Embryonic facial prominence (tissue), 1 donor: ENCODE data around the gene TCEANC2.
A peak's percentile ranks its signal among the peaks of the same experiment; 100 is the strongest.
"Not testable (repeated sequence)": the region's sequence is repeated elsewhere in the genome, so short reads cannot be mapped to it uniquely, and the experiment has no call there.

Source experiments
- DNase-seq: peaks from one replicate; pipeline ENCODE4 v3.0.0-alpha.2; 2016; ENCODE audit errors: extremely low spot score

The TCEANC2 gene

DNA sequence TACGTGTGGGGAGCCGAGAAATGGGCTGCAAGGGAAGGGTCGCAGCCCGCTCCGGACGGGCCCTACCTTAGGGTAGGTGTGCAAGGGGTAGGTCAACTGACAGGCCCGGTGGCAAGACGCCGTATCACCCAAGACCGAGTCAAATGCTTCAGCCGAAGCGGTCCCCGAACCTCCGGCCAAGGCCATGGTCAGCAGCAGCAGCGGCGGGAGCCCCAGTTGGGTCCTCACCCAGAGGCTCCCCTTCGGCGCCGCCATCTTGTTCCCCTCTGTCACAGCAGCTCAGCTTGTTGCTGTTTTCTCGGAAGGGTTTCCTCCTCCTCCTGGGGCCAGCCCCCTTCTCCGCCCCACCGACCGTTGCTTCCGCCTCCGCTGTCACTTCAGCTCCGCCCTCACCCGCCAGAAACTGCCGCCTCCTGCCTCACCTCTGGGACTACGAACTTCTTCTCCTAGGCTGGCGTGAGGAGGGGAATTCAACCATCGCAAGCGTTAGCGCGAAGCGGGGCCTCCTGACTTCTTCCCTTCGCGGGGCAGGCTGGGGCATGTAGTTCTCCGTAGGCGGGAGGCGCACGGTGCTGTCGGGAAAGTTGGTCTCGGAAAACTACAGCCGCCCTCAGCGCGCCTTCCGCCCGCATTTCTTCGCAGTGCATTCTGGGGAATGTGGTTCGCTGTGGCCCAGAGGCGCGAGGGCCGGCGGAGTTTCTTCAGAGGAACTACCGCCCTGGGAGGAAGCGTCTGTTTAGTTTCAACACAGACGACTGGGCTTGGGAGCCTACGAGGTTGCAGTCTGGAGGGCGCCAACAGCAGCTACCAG, at the start of gene TCEANC2, which contains the start of gene TMEM59:
Gene TCEANC2, plus strand, starts transcription at position 675 of the 811 bp plus-strand sequence. CDS start 815 bp downstream, outside the sequence.
Gene TMEM59, minus strand, starts transcription at position 271 of the 811 bp plus-strand sequence. Its CDS starts 16 bp downstream, at position 255.
- DNase-seq = peak; percentile 97

DNA sequence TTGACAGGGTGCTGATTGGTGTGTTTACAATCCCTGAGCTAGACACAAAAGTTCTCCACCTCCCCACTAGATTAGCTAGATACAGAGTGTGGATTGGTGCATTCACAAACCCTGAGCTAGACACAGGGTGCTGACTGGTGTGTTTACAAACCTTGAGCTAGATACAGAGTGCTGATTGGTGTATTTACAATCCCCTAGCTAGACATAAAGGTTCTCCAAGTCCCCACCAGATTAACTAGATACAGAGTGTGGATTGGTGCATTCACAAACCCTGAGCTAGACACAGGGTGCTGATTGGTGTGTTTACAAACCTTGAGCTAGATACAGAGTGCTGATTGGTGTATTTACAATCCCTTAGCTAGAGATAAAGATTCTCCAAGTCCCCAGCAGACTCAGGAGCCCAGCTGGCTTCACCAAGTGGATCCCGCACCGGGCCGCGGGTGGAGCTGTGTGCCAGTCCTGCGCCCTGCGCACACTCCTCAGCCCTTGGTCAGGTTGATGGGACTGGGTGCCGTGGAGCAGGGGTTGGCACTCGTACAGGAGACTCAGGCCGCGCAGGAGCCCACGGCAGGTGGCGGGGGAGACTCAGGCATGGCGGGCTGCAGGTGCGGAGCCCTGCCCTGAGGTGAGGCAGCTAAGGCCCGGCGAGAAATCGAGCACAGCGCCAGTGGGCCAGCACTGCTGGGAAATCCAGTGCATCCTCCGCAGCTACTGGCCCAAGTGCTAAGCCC, 49.5 kb upstream of the TCEANC2 start:
- DNase-seq = not testable (repeated sequence)

DNA sequence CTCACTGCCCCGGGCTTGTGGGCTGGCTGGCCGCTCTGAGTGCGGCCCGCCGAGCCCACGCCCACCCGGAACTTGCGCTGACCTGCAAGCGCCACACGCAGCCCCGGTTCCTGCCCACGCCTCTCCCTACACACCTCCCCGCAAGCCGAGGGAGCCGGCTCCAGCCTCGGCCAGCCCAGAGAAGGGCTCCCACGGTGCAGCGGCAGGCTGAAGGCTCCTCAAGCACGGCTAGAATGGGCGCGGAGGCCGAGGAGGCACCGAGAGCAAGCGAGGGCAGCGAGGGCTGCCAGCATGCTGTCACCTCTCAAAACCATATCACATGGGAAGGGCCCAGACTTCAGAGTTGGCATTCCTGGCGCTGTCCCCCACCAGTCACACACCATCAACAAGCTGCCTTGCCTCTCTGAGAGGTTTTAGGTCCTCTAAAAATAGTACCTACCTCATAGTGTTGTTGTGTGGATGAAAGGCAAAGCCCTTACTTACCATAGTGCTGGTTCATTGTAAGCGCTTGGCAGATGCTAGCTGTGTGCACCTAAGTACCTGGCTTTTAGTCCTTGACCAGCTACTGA, 48.8 kb upstream of the TCEANC2 start:
- DNase-seq = no peak

DNA sequence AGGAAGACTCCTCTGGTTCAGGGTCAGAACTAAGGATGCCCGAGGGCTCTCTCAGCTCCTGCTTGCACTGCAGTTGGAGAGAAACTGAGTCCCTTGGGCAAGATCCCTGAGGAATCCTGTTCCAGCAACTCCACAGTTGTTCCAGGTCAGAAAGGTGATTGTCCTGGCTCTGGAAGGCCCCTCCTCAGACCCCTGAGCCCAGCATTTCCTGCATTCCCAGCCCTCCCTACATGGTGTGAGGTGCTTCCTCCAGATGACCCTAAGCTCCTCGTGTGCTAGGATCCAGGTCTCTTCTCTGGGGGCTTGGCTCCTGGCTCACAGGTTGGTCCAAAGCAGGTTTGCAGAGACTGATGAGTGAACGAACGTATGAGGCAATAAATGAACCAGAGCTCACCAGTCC, 46.9 kb upstream of the TCEANC2 start:
- no peak for DNase-seq

DNA sequence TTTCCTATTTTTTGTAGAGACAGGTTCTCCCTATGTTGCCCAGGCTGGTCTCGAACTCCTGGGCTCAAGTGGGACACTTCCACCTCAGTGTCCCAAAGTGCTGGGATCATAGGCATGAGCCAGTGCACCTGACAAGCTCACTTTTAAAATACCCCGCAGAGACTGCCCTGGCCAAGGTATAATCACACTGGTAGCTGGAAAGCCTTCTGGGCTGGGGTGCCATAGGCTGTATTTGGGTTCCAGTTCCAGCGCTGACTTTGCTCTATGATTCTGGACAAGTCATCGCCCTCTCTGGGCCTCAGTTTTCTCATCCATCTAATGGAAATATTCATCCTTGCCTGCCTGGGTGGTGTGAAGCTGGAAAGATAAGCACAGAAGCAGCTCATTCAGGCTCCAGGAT, 45.8 kb upstream of the TCEANC2 start:
- no peak for DNase-seq

DNA sequence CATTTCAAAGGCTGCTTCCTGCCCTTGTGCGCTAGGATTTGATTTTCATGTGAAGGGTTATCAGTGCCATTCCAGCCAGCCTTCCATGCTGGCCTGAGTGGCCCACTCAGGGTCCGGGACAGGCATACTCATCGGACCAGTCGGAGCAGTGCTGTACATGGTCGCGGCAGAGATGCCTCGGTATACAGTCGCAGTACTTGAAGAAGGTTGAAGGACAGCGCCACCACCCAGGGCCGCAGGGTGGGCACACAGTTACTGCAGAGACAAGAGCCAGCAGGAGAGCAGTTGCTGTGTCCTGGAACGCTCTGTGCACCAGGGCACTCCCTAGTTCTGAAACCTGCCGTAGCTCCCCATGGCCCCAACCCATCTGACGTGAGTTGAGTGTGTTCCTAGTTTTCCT, 44.5 kb upstream of the TCEANC2 start:
- no peak for DNase-seq

DNA sequence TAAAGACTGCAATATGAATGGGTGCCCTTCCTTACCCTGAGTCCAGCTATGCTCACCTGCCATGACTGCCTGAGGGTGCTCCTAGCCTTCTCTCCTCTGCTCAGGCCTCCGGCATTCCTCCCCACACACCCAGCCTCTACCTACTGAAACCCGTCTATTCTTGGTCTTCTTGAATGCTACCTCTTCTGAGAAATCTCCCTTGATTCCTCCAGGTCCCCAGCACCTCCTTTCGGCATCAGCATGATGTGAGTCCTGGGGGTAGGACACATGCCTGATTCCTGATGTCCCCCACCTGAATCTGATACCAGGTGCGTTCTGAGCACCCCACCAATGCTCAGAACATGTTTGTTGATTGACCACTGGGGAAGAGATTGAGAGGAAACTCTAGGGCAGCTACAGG, 44.0 kb upstream of the TCEANC2 start:
- DNase-seq = no peak

DNA sequence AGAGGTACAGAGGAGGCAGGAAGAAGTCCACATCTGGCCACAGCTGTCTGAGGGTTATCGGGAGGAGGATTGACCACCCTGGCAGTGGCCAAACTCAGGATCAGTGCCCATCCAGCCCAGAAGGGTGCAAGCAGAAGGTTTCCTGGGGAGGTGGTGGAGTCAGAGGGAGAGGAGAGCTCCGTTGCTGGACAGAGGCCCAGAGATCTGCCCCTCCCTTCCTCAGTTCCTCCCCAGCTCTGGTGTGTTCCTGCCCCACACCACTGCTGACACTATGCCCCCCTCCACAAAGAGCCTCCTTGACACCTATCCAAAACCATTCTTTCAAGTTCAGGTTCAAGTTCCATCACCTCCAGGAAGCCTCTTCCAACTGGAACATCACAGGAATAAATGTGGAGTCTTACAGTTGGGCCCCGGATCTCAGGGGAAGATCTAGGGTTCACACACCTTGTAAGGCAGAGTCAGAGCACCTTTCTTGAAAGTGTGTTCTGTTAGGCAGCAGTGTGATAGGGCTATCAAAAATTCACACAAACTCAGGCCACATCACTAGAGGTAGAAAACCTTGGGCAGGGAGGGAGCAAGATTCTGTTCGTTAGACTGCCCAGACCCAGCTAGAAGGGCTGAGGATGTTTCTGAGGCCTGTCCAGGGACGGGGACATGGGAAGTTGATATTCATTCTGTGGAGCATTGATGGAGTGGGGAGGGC, 42.8 kb upstream of the TCEANC2 start:
- no peak for DNase-seq

DNA sequence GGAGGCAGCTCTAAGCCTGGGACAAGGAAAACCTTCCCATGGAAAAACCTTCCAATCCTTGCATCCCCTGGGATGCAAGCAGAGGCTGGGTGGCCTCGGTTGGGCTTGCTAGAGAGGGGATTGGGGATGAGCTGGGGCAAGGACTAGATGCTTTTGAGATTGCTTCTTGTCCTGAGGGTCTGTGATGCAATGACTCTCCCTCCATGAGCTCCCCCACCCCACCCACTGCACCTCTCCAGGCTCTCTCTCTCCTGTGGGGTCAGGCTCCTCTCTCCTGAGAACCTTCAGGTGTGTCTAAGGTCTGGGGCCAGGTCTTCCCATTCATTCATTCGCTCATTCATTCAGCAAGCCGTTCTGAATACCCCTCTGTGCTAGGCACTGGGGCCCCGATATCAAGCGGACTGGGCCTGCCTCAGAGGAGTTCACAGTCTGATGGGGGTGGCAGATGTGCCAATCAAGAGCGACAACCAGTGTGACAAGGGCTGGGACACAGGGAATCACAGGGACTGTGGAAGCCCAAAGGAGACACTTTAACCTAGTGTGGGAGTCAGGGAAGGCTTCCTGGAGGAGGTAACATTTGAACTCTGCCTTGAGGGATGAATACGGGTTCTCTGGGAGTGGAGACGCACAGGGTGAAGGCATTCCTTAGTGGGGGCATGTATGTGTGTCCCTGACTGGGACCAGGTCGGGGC, 41.9 kb upstream of the TCEANC2 start:
- DNase-seq = no peak

DNA sequence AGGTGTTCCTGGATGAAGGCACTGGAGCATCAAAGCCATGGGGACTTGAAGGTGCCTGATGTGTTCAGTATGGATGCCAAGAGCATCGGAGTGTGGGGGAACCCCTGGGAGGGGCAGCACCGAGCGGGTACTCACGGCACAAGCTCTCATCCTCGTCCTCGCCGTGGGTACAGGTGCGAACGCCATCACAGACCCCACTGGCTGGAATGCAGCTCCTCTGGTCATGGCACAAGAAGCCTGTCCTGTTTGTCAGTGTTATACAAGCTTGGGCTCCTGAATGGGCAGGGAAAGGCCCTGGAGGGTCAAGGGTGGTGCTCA, 41.4 kb upstream of the TCEANC2 start:
- DNase-seq = no peak

DNA sequence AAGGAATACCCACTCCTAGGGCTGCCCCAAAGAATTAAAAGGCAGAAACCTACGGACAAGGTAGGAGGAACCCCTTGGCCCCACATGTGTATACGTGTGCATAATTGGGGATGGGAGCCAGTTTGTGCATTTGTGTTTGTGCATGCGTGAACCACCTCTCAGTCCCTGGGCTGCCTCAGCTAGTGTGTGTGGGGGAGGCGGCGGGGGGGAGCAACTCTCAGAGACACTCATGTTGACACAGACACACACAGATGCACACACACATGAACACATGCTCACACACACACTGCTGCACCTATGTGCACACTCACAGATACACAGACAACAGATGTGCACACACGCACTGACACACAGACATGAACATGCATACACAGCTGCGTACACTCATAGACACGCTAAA, 40.5 kb upstream of the TCEANC2 start:
- no peak for DNase-seq

DNA sequence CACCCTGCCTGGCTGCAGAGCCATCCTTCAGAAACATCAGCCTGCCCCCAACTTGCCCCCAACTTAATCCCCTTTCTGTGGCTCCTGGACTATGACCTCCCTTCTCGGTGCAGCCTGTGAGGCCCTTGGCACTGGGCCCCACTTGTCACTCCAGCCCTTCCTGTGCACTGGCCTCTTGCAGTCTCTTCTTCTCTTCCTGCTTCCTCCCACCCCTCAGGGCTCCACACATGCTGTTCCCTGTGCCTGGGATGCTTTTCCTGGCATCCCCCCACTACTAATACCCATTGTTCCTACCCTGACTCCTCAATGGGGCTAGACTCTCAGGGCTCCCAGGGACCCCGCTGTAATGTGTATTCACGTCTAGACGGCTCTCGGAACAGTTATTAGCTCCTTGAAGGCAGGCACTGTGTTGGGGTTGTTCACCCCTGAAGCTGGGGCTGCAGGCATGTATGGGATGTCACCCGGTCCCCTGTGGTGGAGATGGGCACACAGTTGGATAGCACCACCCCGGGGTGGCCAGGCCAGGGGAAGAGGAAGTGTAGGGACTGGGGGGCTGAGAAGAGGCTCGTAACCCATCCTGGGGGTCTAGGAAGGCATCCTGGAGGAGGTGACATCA, 39.9 kb upstream of the TCEANC2 start:
- DNase-seq = no peak

DNA sequence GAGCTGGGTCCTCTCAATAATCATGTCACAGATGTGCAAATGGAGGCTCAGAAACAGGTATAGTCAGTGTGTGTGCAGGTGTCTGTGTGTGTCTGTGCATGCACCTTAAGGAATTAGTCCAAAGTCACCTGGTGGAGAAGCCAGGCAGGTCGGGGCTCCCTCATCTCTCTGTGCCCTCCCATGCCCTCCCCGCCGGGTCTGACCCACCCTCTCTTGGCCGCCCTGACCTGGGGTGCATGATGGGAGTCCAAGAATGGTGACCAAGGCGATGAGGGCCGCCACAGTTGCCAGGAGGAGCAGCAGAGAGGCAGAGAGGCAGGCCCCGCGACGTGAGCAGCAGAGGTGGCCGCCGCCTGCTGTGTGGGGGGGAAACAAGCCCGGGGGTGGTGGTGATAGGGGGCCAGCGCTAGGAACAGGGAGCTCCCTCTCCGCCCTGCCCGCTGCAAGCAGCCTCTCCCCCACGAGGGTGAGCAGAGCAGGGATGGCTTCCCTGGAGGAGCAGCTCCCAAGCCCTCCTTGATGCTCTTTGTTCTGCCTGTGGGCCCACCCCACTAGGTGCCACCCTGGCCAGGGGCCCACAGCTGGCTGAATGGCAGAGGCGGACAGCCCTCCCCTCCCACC, 39.3 kb upstream of the TCEANC2 start:
- no peak for DNase-seq

DNA sequence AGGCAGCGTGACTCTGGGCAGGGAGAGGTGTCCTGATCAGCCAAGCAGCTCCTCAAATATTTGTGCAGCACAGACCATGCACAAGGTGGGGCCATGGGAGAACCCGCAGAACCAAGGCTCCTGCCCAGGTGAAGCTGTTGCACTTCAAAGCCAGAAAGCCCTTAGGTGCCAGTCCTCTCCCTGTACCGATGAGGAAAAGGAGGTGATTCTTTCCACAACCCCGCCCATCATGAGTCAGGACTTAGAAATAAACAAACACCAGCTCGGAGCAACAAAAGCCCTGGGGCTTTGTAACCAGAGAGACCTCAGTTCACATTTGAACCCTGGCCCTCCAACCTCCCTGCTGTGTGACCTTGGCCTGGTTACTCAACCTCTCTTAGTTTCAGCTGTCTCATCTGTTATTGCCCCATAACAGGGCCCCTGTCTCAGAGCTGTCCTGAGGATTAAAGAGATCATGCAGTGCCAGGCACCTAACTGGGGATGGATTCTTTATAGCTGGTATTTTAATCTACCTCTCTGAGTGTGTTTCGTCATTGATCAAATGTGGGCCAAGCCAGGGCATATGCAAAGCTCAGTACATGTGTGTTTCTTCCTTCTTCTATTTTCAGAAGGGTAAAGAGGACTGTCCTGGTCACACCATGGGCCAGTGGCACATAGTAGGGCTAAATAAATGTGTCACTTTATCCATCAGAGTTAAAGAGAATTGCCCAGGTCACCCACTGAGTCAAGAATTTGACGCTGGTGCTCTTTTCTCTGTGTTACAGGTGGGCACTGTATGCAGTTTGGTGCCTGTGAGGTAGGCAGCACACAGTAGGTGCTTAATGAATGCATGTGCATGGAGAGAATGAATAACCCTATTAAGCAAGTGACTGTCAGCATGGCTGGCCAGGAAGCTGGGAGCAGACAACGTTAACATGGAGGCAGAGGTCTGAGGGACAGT, 36.8 kb upstream of the TCEANC2 start:
- DNase-seq = no peak

DNA sequence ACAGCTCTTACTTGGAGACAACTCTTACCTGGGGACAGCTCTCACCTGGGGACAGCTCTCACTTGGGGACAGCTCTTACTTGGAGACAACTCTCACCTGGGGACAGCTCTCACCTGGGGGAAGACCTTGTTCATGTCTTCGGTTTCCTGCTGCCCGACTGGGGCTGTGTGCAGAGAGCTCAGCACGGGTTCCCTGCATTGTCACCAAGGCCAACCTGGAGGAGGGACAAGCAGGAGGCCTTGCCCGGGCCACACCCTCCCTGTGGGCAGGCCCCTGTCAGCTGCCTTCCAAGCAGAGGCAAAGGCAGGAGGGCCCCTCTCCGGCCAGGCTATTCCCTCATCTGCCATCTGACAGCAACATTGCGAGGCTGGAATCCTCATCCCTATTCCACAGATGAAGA, 35.4 kb upstream of the TCEANC2 start, which contains the start of gene LDLRAD1:
Gene LDLRAD1, minus strand, starts transcription at position 208 of the 400 bp plus-strand sequence. Its CDS starts 74 bp downstream, at position 134.
- no peak for DNase-seq

DNA sequence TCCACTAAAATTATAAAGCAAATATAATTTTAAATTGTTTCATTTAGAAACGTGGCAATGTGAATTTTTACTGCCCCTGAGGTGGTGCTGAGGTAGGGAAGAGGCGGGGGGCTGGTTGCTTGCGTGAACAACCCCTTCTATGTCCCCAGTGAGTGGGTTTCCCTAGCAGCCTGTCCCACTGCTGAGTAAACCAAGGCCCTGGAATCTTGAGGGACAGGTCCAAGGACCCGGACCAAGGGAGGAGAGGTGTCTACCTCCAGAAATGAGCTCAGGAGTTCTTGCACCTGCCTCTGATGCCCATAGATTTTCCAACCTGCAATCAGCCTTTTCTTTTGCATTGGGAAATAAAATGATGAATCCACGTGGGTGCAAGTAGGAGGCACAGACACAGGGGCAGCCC, 34.8 kb upstream of the TCEANC2 start:
- no peak for DNase-seq

DNA sequence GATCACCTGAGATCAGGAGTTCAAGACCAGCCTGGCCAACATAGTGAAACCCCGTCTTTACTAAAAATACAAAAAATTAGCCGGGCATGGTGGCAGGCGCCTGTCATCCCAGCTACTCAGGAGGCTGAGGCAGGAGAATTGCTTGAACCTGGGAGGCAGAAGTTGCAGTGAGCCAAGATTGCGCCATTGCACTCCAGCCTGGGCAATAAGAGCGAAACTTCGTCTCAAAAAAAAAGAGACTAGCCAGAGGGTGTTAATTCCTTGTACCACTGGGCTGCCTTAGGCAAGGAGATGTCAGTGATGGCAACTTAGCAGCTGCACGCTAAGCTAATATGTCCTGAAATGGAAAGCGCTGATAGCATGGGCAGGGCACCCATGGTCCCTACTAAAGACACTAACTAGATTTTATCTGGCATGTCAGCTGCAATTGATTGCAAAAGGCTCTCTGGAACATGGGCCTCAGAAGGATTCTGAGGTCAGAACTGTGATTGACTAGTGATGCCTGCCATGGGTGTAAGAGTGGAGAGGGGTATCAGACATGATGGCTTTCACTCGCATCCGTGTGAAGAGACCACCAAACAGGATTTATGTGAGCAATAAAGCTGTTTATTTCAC, 33.7 kb upstream of the TCEANC2 start:
- not testable (repeated sequence) for DNase-seq

DNA sequence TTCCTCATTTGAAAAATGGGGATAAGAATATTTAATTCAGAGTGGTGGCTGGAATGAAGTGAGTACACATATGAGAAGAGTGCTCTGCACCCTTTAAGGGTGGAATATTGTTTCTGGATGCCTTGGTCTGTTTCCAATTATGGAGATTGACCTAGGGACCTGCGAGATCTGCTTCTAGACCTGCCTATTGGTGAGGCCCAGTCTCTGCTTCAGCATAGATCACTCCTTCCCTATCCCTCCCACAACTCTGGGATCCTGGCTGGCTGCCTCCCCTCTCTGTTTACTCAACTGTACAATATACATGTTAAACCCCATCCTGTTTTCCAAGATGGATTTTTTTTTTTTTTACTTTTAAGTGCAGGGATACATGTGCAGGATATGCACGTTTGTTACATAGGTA, 29.1 kb upstream of the TCEANC2 start:
- no peak for DNase-seq

DNA sequence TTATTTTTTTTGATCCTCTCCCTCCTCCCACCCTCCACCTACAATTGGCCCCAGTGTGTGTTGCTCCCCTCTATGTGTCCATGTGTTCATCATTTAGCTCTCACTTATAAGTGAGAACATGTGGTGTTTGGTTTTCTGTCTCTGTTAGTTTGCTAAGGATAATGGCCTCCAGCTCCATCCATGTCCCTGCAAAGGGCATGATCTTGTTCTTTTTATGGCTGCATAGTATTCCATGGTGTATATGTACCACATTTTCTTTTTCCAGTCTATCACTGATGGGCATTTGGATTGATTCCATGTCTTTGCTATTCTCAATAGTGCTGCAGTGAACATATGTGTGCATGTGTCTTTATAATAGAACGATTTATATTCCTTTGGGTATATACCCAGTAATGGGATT, 28.6 kb upstream of the TCEANC2 start:
- DNase-seq = not testable (repeated sequence)
